ENCODE results near the gene WDR75. TPM values are rescaled to one million over a fixed set of nuclear protein-coding genes. Genes with fewer than 3 reads are reported as not detected.

WDR75 gene
- total RNA-seq, 1 donor = 60.6 TPM

GRCh38 chr2:189500456-189501160 lies 59.3 kb downstream of the WDR75 start:
- no peaks in the 10 kb centered on the region for H3K27me3 ChIP-seq (ENCODE audit: insufficient read depth, low read length)
- H3K4me1 ChIP-seq (ENCODE audit: insufficient read depth, low read length) = peaks cover 14% of the 10 kb centered on the region
- no peak overlapping the region for H3K4me3 ChIP-seq (ENCODE audit: low read length)
- no peaks in the 10 kb centered on the region for H3K9me3 ChIP-seq (ENCODE audit: low read depth, low read length)

GRCh38 chr2:189501487-189501886 lies 60.2 kb downstream of the WDR75 start:
- Histone ChIP-seq H3K4me1 (ENCODE audit: insufficient read depth, low read length) (peaks cover 23% of the 10 kb centered on the region), H3K27me3 (ENCODE audit: insufficient read depth, low read length) (no peaks in the 10 kb centered on the region), H3K9me3 (ENCODE audit: low read depth, low read length) (no peaks in the 10 kb centered on the region), H3K4me3 (ENCODE audit: low read length) (no peak overlapping the region)

- Histone ChIP-seq H3K9me3 (ENCODE audit: low read depth, low read length) (no peaks in the 10 kb centered on the region), H3K27me3 (ENCODE audit: insufficient read depth, low read length) (no peaks in the 10 kb centered on the region), H3K4me3 (ENCODE audit: low read length) (no peak overlapping the region), H3K4me1 (ENCODE audit: insufficient read depth, low read length) (peaks cover 29% of the 10 kb centered on the region)
Observed at GRCh38 chr2:189502714-189503113, 61.4 kb downstream of the WDR75 start.

GRCh38 chr2:189504238-189504637 lies 63.0 kb downstream of the WDR75 start:
- no peaks in the 10 kb centered on the region for H3K9me3 ChIP-seq (ENCODE audit: low read depth, low read length)
- H3K27me3 ChIP-seq (ENCODE audit: insufficient read depth, low read length) = no peaks in the 10 kb centered on the region
- H3K4me3 ChIP-seq (ENCODE audit: low read length) = no peak overlapping the region
- H3K4me1 ChIP-seq (ENCODE audit: insufficient read depth, low read length) = peaks cover 29% of the 10 kb centered on the region

GRCh38 chr2:189505492-189505891 lies 64.2 kb downstream of the WDR75 start:
- Histone ChIP-seq H3K27me3 (ENCODE audit: insufficient read depth, low read length) (no peaks in the 10 kb centered on the region), H3K4me1 (ENCODE audit: insufficient read depth, low read length) (peaks cover 23% of the 10 kb centered on the region), H3K9me3 (ENCODE audit: low read depth, low read length) (no peaks in the 10 kb centered on the region), H3K4me3 (ENCODE audit: low read length) (no peak overlapping the region)

- H3K9me3 ChIP-seq (ENCODE audit: low read depth, low read length) = no peaks in the 10 kb centered on the region
- H3K27me3 ChIP-seq (ENCODE audit: insufficient read depth, low read length) = no peaks in the 10 kb centered on the region
- peaks cover 23% of the 10 kb centered on the region for H3K4me1 ChIP-seq (ENCODE audit: insufficient read depth, low read length)
- no peak overlapping the region for H3K4me3 ChIP-seq (ENCODE audit: low read length)
Observed at GRCh38 chr2:189506514-189506976, 65.3 kb downstream of the WDR75 start.

GRCh38 chr2:189511210-189511959 lies 70.1 kb downstream of the WDR75 start:
- H3K9me3 ChIP-seq (ENCODE audit: low read depth, low read length) = no peaks in the 10 kb centered on the region
- H3K4me3 ChIP-seq (ENCODE audit: low read length) = no peak overlapping the region
- H3K27me3 ChIP-seq (ENCODE audit: insufficient read depth, low read length) = no peaks in the 10 kb centered on the region
- peaks cover 40% of the 10 kb centered on the region for H3K4me1 ChIP-seq (ENCODE audit: insufficient read depth, low read length)

GRCh38 chr2:189511960-189512319 lies 70.7 kb downstream of the WDR75 start:
- H3K27me3 ChIP-seq (ENCODE audit: insufficient read depth, low read length) = no peaks in the 10 kb centered on the region
- no peak overlapping the region for H3K4me3 ChIP-seq (ENCODE audit: low read length)
- H3K9me3 ChIP-seq (ENCODE audit: low read depth, low read length) = no peaks in the 10 kb centered on the region
- H3K4me1 ChIP-seq (ENCODE audit: insufficient read depth, low read length) = peaks cover 40% of the 10 kb centered on the region

- H3K4me3 ChIP-seq (ENCODE audit: low read length) = no peak overlapping the region
- peaks cover 40% of the 10 kb centered on the region for H3K4me1 ChIP-seq (ENCODE audit: insufficient read depth, low read length)
- H3K9me3 ChIP-seq (ENCODE audit: low read depth, low read length) = no peaks in the 10 kb centered on the region
- no peaks in the 10 kb centered on the region for H3K27me3 ChIP-seq (ENCODE audit: insufficient read depth, low read length)
Observed at GRCh38 chr2:189512879-189513278, 71.6 kb downstream of the WDR75 start.

- no peaks in the 10 kb centered on the region for H3K9me3 ChIP-seq (ENCODE audit: low read depth, low read length)
- H3K27me3 ChIP-seq (ENCODE audit: insufficient read depth, low read length) = no peaks in the 10 kb centered on the region
- H3K4me3 ChIP-seq (ENCODE audit: low read length) = no peak overlapping the region
- H3K4me1 ChIP-seq (ENCODE audit: insufficient read depth, low read length) = peaks cover 40% of the 10 kb centered on the region
Observed at GRCh38 chr2:189514104-189514503, 72.8 kb downstream of the WDR75 start.

GRCh38 chr2:189515264-189515663 lies 74.0 kb downstream of the WDR75 start:
- peaks cover 40% of the 10 kb centered on the region for H3K4me1 ChIP-seq (ENCODE audit: insufficient read depth, low read length)
- no peaks in the 10 kb centered on the region for H3K27me3 ChIP-seq (ENCODE audit: insufficient read depth, low read length)
- H3K9me3 ChIP-seq (ENCODE audit: low read depth, low read length) = no peaks in the 10 kb centered on the region
- H3K4me3 ChIP-seq (ENCODE audit: low read length) = no peak overlapping the region

GRCh38 chr2:189516546-189516945 lies 75.3 kb downstream of the WDR75 start:
- Histone ChIP-seq H3K4me3 (ENCODE audit: low read length) (no peak overlapping the region), H3K9me3 (ENCODE audit: low read depth, low read length) (no peaks in the 10 kb centered on the region), H3K27me3 (ENCODE audit: insufficient read depth, low read length) (no peaks in the 10 kb centered on the region), H3K4me1 (ENCODE audit: insufficient read depth, low read length) (peaks cover 40% of the 10 kb centered on the region)

GRCh38 chr2:189517847-189518535 lies 76.7 kb downstream of the WDR75 start:
- Histone ChIP-seq H3K4me3 (ENCODE audit: low read length) (no peak overlapping the region), H3K9me3 (ENCODE audit: low read depth, low read length) (no peaks in the 10 kb centered on the region), H3K4me1 (ENCODE audit: insufficient read depth, low read length) (peaks cover 37% of the 10 kb centered on the region), H3K27me3 (ENCODE audit: insufficient read depth, low read length) (no peaks in the 10 kb centered on the region)

- H3K27me3 ChIP-seq (ENCODE audit: insufficient read depth, low read length) = no peaks in the 10 kb centered on the region
- peaks cover 22% of the 10 kb centered on the region for H3K4me1 ChIP-seq (ENCODE audit: insufficient read depth, low read length)
- no peak overlapping the region for H3K4me3 ChIP-seq (ENCODE audit: low read length)
- H3K9me3 ChIP-seq (ENCODE audit: low read depth, low read length) = no peaks in the 10 kb centered on the region
Observed at GRCh38 chr2:189519631-189520387, 78.5 kb downstream of the WDR75 start.

All from mononuclear cell (primary cell).